Endodermal cell (in vitro differentiated cells): ENCODE data around the gene ANKMY1. TPM values are rescaled to one million over a fixed set of nuclear protein-coding genes. Genes with fewer than 3 reads are reported as not detected.

Experiments used
- DNase-seq: peaks from one replicate; pipeline ENCODE4 v3.0.0-alpha.2; 2017
- H3K27ac ChIP-seq: 2 replicates; pipeline ENCODE4 v1.5.1; 2013; ENCODE audit warnings: mild to moderate bottlenecking, low read depth, low read length, moderate library complexity
- H3K27me3 ChIP-seq: 2 replicates; pipeline ENCODE4 v1.6.1; 2013; ENCODE audit warnings: mild to moderate bottlenecking, low read length, moderate library complexity; ENCODE audit not compliant: insufficient read depth, control insufficient read depth, poor library complexity, severe bottlenecking
- H3K36me3 ChIP-seq: 2 replicates; pipeline ENCODE4 v1.7.0; 2013; ENCODE audit warnings: mild to moderate bottlenecking, low read length, moderate library complexity; ENCODE audit not compliant: control insufficient read depth, insufficient read depth
- H3K4me1 ChIP-seq: one replicate; pipeline ENCODE4 v1.7.0; 2013; ENCODE audit warnings: low read length; ENCODE audit not compliant: control insufficient read depth, insufficient read depth
- H3K4me3 ChIP-seq: 2 replicates; pipeline ENCODE4 v1.5.1; 2013; ENCODE audit warnings: mild to moderate bottlenecking, low read length, moderate library complexity
- H3K9ac ChIP-seq: 2 replicates; pipeline ENCODE4 v1.6.1; 2013; ENCODE audit warnings: mild to moderate bottlenecking, low read length, moderate library complexity; ENCODE audit not compliant: poor library complexity, severe bottlenecking; ENCODE audit errors: extremely low read depth
- H3K9me3 ChIP-seq: 2 replicates; pipeline ENCODE4 v1.6.1; 2013; ENCODE audit warnings: mild to moderate bottlenecking, low read length, moderate library complexity; ENCODE audit not compliant: control insufficient read depth
- H3K27ac Mint-ChIP-seq: 2 replicates; pipeline ENCODE4 v1.8.0; 2020; ENCODE audit warnings: mixed read lengths
- H3K27me3 Mint-ChIP-seq: 2 replicates; pipeline ENCODE4 v1.8.0; 2021; ENCODE audit warnings: mild to moderate bottlenecking, mixed read lengths; ENCODE audit not compliant: insufficient read depth
- H3K36me3 Mint-ChIP-seq: 2 replicates; pipeline ENCODE4 v1.8.0; 2020; ENCODE audit warnings: low read depth, mixed read lengths
- H3K4me1 Mint-ChIP-seq: 2 replicates; pipeline ENCODE4 v1.8.0; 2020; ENCODE audit warnings: mixed read lengths
- H3K4me3 Mint-ChIP-seq: 2 replicates; pipeline ENCODE4 v1.8.0; 2020; ENCODE audit warnings: mild to moderate bottlenecking, moderate library complexity, mixed read lengths
- H3K9me3 Mint-ChIP-seq: 2 replicates; pipeline ENCODE4 v1.8.0; 2020; ENCODE audit warnings: mild to moderate bottlenecking, mixed read lengths
- CTCF ChIP-seq: fragments of 200-600 bp; sonication (generic); conservative IDR thresholded peaks from 2 replicates; pipeline ENCODE4 v1.5.0; 2021; ENCODE audit warnings: antibody characterized with exemption, mild to moderate bottlenecking
- WGBS, 2 experiments: methylation state at CpG; one replicate each; pipeline versions ENCODE4 v1.1.5 to v1.1.7; 2013; ENCODE audit warnings: missing lambda C conversion rate in 2 of 2, mixed read lengths in 1 of 2; ENCODE audit not compliant: insufficient coverage in 1 of 2, insufficient read length in 1 of 2; 5-methylcytosine and 5-hydroxymethylcytosine counted together
- total RNA-seq, 2 donors: library from RNA; stranded (reverse); fragmentation: NEBNext Ultra II Directional in 1 of 2; extraction: Animal tissue kit (Norgen Biotek cat#: 25700) in 1 of 2; gene quantifications; 2 replicates in 1 of 2; 3 replicates in 1 of 2; pipeline ENCODE4 v1.2.1, GENCODE V29; 2021

ANKMY1 gene
- total RNA-seq, 2 donors from 2014 or later, result 7.4 to 13.3 TPM

- Histone ChIP-seq H3K4me1 (peaks cover under 1% of the 10 kb centered on the region), H3K4me3 (no peak overlapping the region), H3K27me3 (no peaks in the 10 kb centered on the region), H3K9ac (no peak overlapping the region), H3K27ac (no peak overlapping the region), H3K36me3 (no peaks in the 10 kb centered on the region), H3K9me3 (no peaks in the 10 kb centered on the region)
- Mint-ChIP-seq H3K4me1 (no peaks in the 10 kb centered on the region), H3K9me3 (no peaks in the 10 kb centered on the region), H3K27ac (no peak overlapping the region), H3K36me3 (no peaks in the 10 kb centered on the region), H3K27me3 (no peaks in the 10 kb centered on the region), H3K4me3 (no peak overlapping the region)
- 91 to 93% methylated on average over 16 to 21 of the region's 21 CpGs for WGBS, 2 experiments
- no peak for TF ChIP-seq CTCF
- DNase-seq, result no peak
Observed at GRCh38 chr2:240574386-240575100, 16.8 kb upstream of the ANKMY1 start.

- Mint-ChIP-seq H3K27me3 (peaks cover 4% of the 10 kb centered on the region), H3K27ac (no peak overlapping the region), H3K9me3 (no peaks in the 10 kb centered on the region), H3K4me1 (peaks cover 1% of the 10 kb centered on the region), H3K36me3 (no peaks in the 10 kb centered on the region), H3K4me3 (no peak overlapping the region)
- Histone ChIP-seq H3K4me3 (no peak overlapping the region), H3K9ac (no peak overlapping the region), H3K27ac (no peak overlapping the region), H3K27me3 (no peaks in the 10 kb centered on the region), H3K4me1 (peaks cover 3% of the 10 kb centered on the region), H3K9me3 (no peaks in the 10 kb centered on the region), H3K36me3 (no peaks in the 10 kb centered on the region)
- DNase-seq, result no peak
- WGBS, 2 experiments, result 93 to 96% methylated on average over 19 to 37 of the region's 37 CpGs
- no peak for TF ChIP-seq CTCF
Observed at GRCh38 chr2:240573516-240574385, 16.0 kb upstream of the ANKMY1 start.

GRCh38 chr2:240573071-240573515, 15.3 kb upstream of the ANKMY1 start:
- Histone ChIP-seq H3K9me3 (no peaks in the 10 kb centered on the region), H3K4me1 (peaks cover 3% of the 10 kb centered on the region), H3K27me3 (no peaks in the 10 kb centered on the region), H3K4me3 (no peak overlapping the region), H3K27ac (no peak overlapping the region), H3K9ac (no peak overlapping the region), H3K36me3 (no peaks in the 10 kb centered on the region)
- H3K36me3 Mint-ChIP-seq, result no peaks in the 10 kb centered on the region
- WGBS, 2 experiments, result 89 to 90% methylated on average over 9 to 20 of the region's 20 CpGs
- H3K4me1 Mint-ChIP-seq, result peaks cover 1% of the 10 kb centered on the region
- H3K4me3 Mint-ChIP-seq, result no peak overlapping the region
- H3K9me3 Mint-ChIP-seq, result no peaks in the 10 kb centered on the region
- H3K27ac Mint-ChIP-seq, result no peak overlapping the region
- DNase-seq, result no peak
- H3K27me3 Mint-ChIP-seq, result peaks cover 4% of the 10 kb centered on the region
- no peak for TF ChIP-seq CTCF
